Measurements from ENCODE around the gene ITPR2.

The ITPR2 gene

DNA sequence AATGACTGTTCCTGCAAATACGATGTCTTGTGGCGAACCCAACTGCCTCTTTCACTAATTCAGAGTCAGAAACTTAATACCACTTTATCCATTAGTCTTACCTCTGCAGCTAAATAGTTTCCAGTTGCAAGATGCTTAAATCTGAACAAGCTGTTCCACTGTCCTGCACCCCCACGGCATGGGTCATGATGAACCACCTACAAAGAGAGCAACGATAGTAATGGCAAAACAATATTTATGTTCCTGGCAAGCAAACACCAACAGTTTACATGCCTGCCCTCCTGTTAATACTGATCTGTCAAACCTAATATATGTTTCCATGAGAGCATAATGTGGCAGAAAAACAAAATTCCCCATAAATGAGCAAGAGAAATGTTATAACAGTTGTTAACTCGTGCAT is 121.9 kb downstream of the ITPR2 start:
- no peak overlapping the region for H3K4me2 ChIP-seq (ENCODE audit: low read depth, low read length, poor library complexity, severe bottlenecking)
- no peaks in the 10 kb centered on the region for H3K9me2 ChIP-seq (replicated peaks; ENCODE audit: low read depth, low read length)
- H4K20me1 ChIP-seq (ENCODE audit: insufficient read depth, low read length, poor library complexity, severe bottlenecking), result no peaks in the 10 kb centered on the region
- no peak overlapping the region for H3K9ac ChIP-seq (ENCODE audit: low read depth, low read length, poor library complexity, severe bottlenecking)
- no peaks in the 10 kb centered on the region for H3K4me1 ChIP-seq (ENCODE audit: insufficient read depth, low read length, poor library complexity, severe bottlenecking)
- TF ChIP-seq EZH2phosphoT487 (IDR thresholded peaks at IDR 0.05; ENCODE audit: borderline replicate concordance), result no peak
- TF ChIP-seq, protein P1, sequence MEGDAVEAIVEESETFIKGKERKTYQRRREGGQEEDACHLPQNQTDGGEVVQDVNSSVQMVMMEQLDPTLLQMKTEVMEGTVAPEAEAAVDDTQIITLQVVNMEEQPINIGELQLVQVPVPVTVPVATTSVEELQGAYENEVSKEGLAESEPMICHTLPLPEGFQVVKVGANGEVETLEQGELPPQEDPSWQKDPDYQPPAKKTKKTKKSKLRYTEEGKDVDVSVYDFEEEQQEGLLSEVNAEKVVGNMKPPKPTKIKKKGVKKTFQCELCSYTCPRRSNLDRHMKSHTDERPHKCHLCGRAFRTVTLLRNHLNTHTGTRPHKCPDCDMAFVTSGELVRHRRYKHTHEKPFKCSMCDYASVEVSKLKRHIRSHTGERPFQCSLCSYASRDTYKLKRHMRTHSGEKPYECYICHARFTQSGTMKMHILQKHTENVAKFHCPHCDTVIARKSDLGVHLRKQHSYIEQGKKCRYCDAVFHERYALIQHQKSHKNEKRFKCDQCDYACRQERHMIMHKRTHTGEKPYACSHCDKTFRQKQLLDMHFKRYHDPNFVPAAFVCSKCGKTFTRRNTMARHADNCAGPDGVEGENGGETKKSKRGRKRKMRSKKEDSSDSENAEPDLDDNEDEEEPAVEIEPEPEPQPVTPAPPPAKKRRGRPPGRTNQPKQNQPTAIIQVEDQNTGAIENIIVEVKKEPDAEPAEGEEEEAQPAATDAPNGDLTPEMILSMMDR (conservative IDR thresholded peaks at IDR 0.05; ENCODE audit: low read length), result no peak
- no peaks in the 10 kb centered on the region for H3K27me3 ChIP-seq (ENCODE audit: insufficient read depth, low read length, poor library complexity, severe bottlenecking)
- no peaks in the 10 kb centered on the region for H3K9me3 ChIP-seq (ENCODE audit: insufficient read depth, low read depth, low read length)
- H3K4me3 ChIP-seq (ENCODE audit: low read length, poor library complexity, severe bottlenecking), result no peak overlapping the region
- no peaks in the 10 kb centered on the region for H3K79me2 ChIP-seq (ENCODE audit: insufficient read depth, low read length)
- peaks cover 14% of the 10 kb centered on the region; the same call in 1 of the 2 replicates for H3K36me3 ChIP-seq (ENCODE audit: insufficient read depth, low read length)
- H3F3A ChIP-seq (ENCODE audit: low read depth), result no peaks in the 10 kb centered on the region
- H2AFZ ChIP-seq (ENCODE audit: low read length), result no peak overlapping the region

DNA sequence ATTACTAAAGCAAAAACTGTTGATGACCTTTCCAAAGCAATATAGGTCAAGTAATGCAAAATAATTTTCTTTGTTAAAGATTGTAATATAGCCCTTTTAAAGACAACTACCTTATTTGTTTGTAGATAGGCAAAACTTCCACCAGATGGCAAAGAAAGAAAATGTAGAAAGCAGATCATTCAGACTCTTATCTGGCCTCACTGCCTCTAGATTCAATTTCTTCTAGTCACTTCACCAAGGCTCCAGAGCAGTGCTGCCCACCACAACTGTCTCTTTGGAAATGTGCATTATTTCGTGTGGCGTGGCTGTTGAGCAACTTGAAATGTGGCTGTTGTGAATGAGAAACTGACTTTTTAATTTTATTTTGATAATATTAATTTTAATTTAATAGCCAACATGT is 127.1 kb downstream of the ITPR2 start:
- H3K79me2 ChIP-seq (ENCODE audit: insufficient read depth, low read length), result no peaks in the 10 kb centered on the region
- H4K20me1 ChIP-seq (ENCODE audit: insufficient read depth, low read length, poor library complexity, severe bottlenecking), result no peaks in the 10 kb centered on the region
- H3K9me2 ChIP-seq (replicated peaks; ENCODE audit: low read depth, low read length), result no peaks in the 10 kb centered on the region
- no peak overlapping the region for H2AFZ ChIP-seq (ENCODE audit: low read length)
- peaks cover 2% of the 10 kb centered on the region; the same call in 1 of the 2 replicates for H3K36me3 ChIP-seq (ENCODE audit: insufficient read depth, low read length)
- TF ChIP-seq, protein P1 (conservative IDR thresholded peaks at IDR 0.05; ENCODE audit: low read length), result no peak
- no peak overlapping the region for H3K4me3 ChIP-seq (ENCODE audit: low read length, poor library complexity, severe bottlenecking)
- H3K9me3 ChIP-seq (ENCODE audit: insufficient read depth, low read depth, low read length), result no peaks in the 10 kb centered on the region
- H3K27me3 ChIP-seq (ENCODE audit: insufficient read depth, low read length, poor library complexity, severe bottlenecking), result no peaks in the 10 kb centered on the region
- no peak overlapping the region for H3K9ac ChIP-seq (ENCODE audit: low read depth, low read length, poor library complexity, severe bottlenecking)
- no peaks in the 10 kb centered on the region for H3K4me1 ChIP-seq (ENCODE audit: insufficient read depth, low read length, poor library complexity, severe bottlenecking)
- no peak overlapping the region for H3K4me2 ChIP-seq (ENCODE audit: low read depth, low read length, poor library complexity, severe bottlenecking)
- H3F3A ChIP-seq (ENCODE audit: low read depth), result no peaks in the 10 kb centered on the region

DNA sequence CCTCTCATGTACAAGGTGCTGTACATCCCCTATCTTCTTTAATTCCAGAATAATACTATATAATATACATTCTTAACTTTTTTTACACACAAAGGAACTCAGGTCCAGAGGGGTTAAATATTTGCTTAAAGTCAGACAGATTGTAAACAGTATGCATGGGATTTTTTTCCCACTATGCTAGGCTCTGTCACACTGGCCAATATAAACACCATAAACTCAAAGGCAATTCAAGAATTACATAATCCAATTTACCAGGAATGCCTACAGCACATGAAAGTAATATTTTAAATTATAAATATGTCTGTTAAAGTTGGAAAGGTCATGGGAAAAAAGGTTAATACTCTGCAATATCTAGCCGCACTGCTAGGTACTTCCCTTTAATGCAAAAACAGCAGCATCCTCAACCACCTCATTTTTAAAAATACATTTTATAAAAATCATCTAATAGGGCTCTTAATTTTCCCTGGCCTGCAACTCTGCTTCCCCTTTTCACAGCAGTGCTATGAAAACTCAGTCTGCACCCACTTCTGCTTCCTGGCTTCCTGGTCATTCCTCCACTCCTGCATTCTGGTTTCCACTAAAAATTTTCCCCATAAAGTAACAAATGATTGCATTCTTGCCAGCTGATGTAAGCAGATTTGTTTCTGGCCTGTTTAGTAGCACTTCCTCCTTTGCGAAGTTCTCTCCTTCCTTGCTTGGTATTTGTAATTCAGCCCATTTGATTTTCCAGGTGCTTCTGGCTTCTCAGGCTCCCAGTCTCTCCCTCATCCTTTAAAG is 128.1 kb downstream of the ITPR2 start:
- no peak overlapping the region for H2AFZ ChIP-seq (ENCODE audit: low read length)
- H3K9me3 ChIP-seq (ENCODE audit: insufficient read depth, low read depth, low read length), result no peaks in the 10 kb centered on the region
- H3K9ac ChIP-seq (ENCODE audit: low read depth, low read length, poor library complexity, severe bottlenecking), result no peak overlapping the region
- no peak overlapping the region for H3K4me3 ChIP-seq (ENCODE audit: low read length, poor library complexity, severe bottlenecking)
- H3K4me2 ChIP-seq (ENCODE audit: low read depth, low read length, poor library complexity, severe bottlenecking), result no peak overlapping the region
- H3K4me1 ChIP-seq (ENCODE audit: insufficient read depth, low read length, poor library complexity, severe bottlenecking), result no peaks in the 10 kb centered on the region
- H3K9me2 ChIP-seq (replicated peaks; ENCODE audit: low read depth, low read length), result no peaks in the 10 kb centered on the region
- no peaks in the 10 kb centered on the region for H3K79me2 ChIP-seq (ENCODE audit: insufficient read depth, low read length)
- no peaks in the 10 kb centered on the region for H3F3A ChIP-seq (ENCODE audit: low read depth)
- H4K20me1 ChIP-seq (ENCODE audit: insufficient read depth, low read length, poor library complexity, severe bottlenecking), result no peaks in the 10 kb centered on the region
- no peaks in the 10 kb centered on the region for H3K27me3 ChIP-seq (ENCODE audit: insufficient read depth, low read length, poor library complexity, severe bottlenecking)
- no peak for TF ChIP-seq EZH2phosphoT487 (IDR thresholded peaks at IDR 0.05; ENCODE audit: borderline replicate concordance)
- TF ChIP-seq, protein P1 (conservative IDR thresholded peaks at IDR 0.05; ENCODE audit: low read length), result no peak
- H3K36me3 ChIP-seq (ENCODE audit: insufficient read depth, low read length), result no peaks in the 10 kb centered on the region

Data from Loucy (cell line).